Naive thymus-derived CD8-positive, alpha-beta T cell (primary cell): ENCODE data around the gene GDF2. TPM values are rescaled to one million over a fixed set of nuclear protein-coding genes. Genes with fewer than 3 reads are reported as not detected.
A peak's percentile ranks its signal among the peaks of the same experiment; 100 is the strongest.

Source experiments
- ATAC-seq, 2 donors: fragments of 150-1000 bp; cut with Tn5 transposase in 1 of 2; sonication (Bioruptor Pico), chemical (Tn5 transposase) in 1 of 2; 1 replicate in 1 of 2; 2 replicates in 1 of 2; pipeline ENCODE4 v1.10.0; 2021; ENCODE audit warnings: mild to moderate bottlenecking in 2 of 2, moderate library complexity in 2 of 2
- POLR2A ChIA-PET: fragments of 350-600 bp; sonication (Branson Sonifier 250); formaldehyde crosslinking; loops from one replicate; lab custom pipeline; 2021; ENCODE audit warnings: antibody characterized with exemption; lab: Charles Lee
- DNase-seq, 10 donors: peaks; one replicate each; pipeline versions ENCODE4 v3.0.0 to v3.0.0-alpha.2; 2020 to 2022
- H3K27ac Mint-ChIP-seq, 10 donors: one replicate each; pipeline ENCODE4 v1.8.0; 2020 to 2022; ENCODE audit warnings: mild to moderate bottlenecking in 10 of 10, mixed read lengths in 10 of 10, moderate library complexity in 4 of 10, inconsistent platforms in 1 of 10
- H3K27me3 Mint-ChIP-seq, 5 donors: one replicate each; pipeline ENCODE4 v1.8.0; 2021 to 2022; ENCODE audit warnings: mixed read lengths in 5 of 5
- H3K36me3 Mint-ChIP-seq, 3 donors: one replicate each; pipeline ENCODE4 v1.8.0; 2020 to 2022; ENCODE audit warnings: mixed read lengths in 3 of 3, mild to moderate bottlenecking in 2 of 3, inconsistent platforms in 1 of 3
- H3K4me1 Mint-ChIP-seq, 4 donors: one replicate each; pipeline ENCODE4 v1.8.0; 2021 to 2022; ENCODE audit warnings: mixed read lengths in 4 of 4
- H3K4me3 Mint-ChIP-seq, 10 donors: one replicate each; pipeline ENCODE4 v1.8.0; 2020 to 2022; ENCODE audit warnings: mild to moderate bottlenecking in 10 of 10, mixed read lengths in 10 of 10, moderate library complexity in 6 of 10, inconsistent platforms in 1 of 10
- H3K9me3 Mint-ChIP-seq, 9 donors: one replicate each; pipeline ENCODE4 v1.8.0; 2020 to 2022; ENCODE audit warnings: mixed read lengths in 9 of 9, mild to moderate bottlenecking in 3 of 9, inconsistent platforms in 1 of 9, moderate library complexity in 1 of 9
- polyA plus RNA-seq, 3 donors: library from polyadenylated mRNA; unstranded; fragments of 300-500 nt; fragmentation: Illumina TruSeq; gene quantifications; one replicate each; pipeline ENCODE4 v1.2.3, GENCODE V29; 2021
- total RNA-seq, 8 experiments: library from RNA in 2 of 8; stranded (reverse) in 2 of 8; gene quantifications; one replicate each; pipeline ENCODE4 v1.2.3 and lab custom pipeline; 2021 to 2026

Gene GDF2
- total and polyA plus RNA-seq, 5 experiments from 2014 or later, result not detected

GRCh38 chr10:47340608-47341170 lies 18.4 kb downstream of the GDF2 start:
- peaks cover 0 to 5% (median 3%) of the 10 kb centered on the region in 4 donors for H3K4me1 Mint-ChIP-seq
- H3K9me3 Mint-ChIP-seq, result no peaks in the 10 kb centered on the region
- POLR2A ChIA-PET, result no interaction called here
- H3K27ac Mint-ChIP-seq, result peak overlapping the region in 1 of 10 donors; percentile 38
- H3K36me3 Mint-ChIP-seq, result no peaks in the 10 kb centered on the region
- H3K4me3 Mint-ChIP-seq, result no peak overlapping the region
- DNase-seq, result peak; percentile 42 to 82 (median 68)
- peaks cover 3 to 16% (median 5%) of the 10 kb centered on the region in 5 donors for H3K27me3 Mint-ChIP-seq
- ATAC-seq, result peak; percentile 49 to 68

GRCh38 chr10:47344996-47345870 lies 23.0 kb downstream of the GDF2 start:
- Mint-ChIP-seq H3K27ac (no peak overlapping the region), H3K4me1 (peaks cover 0 to 4% (median 3%) of the 10 kb centered on the region in 4 donors), H3K9me3 (no peaks in the 10 kb centered on the region), H3K27me3 (peaks cover 0 to 6% (median 3%) of the 10 kb centered on the region in 5 donors), H3K4me3 (no peak overlapping the region), H3K36me3 (no peaks in the 10 kb centered on the region)
- DNase-seq, result no peak
- no peak for ATAC-seq
- POLR2A ChIA-PET, result no interaction called here

- no peaks in the 10 kb centered on the region for H3K27me3 Mint-ChIP-seq
- no peak overlapping the region for H3K27ac Mint-ChIP-seq
- POLR2A ChIA-PET, result no interaction called here
- no peaks in the 10 kb centered on the region for H3K36me3 Mint-ChIP-seq
- H3K4me3 Mint-ChIP-seq, result no peak overlapping the region
- H3K4me1 Mint-ChIP-seq, result no peaks in the 10 kb centered on the region
- no peaks in the 10 kb centered on the region for H3K9me3 Mint-ChIP-seq
- ATAC-seq, result no peak
- DNase-seq, result no peak
Measured at GRCh38 chr10:47346581-47347302, 24.5 kb downstream of the GDF2 start.

GRCh38 chr10:47347303-47347675 lies 25.0 kb downstream of the GDF2 start:
- ATAC-seq (no peak), DNase-seq (no peak)
- POLR2A ChIA-PET, result no interaction called here
- H3K36me3 Mint-ChIP-seq, result no peaks in the 10 kb centered on the region
- H3K9me3 Mint-ChIP-seq, result no peaks in the 10 kb centered on the region
- no peak overlapping the region for H3K27ac Mint-ChIP-seq
- no peak overlapping the region for H3K4me3 Mint-ChIP-seq
- no peaks in the 10 kb centered on the region for H3K27me3 Mint-ChIP-seq
- no peaks in the 10 kb centered on the region for H3K4me1 Mint-ChIP-seq

- Mint-ChIP-seq H3K4me3 (no peak within 1 kb of the TSS), H3K9me3 (no peaks in the 10 kb centered on the region), H3K27ac (no peak within 1 kb of the TSS), H3K36me3 (no peaks in the 10 kb centered on the region), H3K4me1 (no peaks in the 10 kb centered on the region), H3K27me3 (no peaks in the 10 kb centered on the region)
- no peak for ATAC-seq
- DNase-seq, result no peak
- POLR2A ChIA-PET, result no interaction called here
Measured at GRCh38 chr10:47348138-47348651, 25.9 kb downstream of the GDF2 start, which contains the start of gene RBP3. Gene RBP3, plus strand, starts transcription at chr10:47348363. Its CDS starts 122 bp downstream, at chr10:47348485.

- DNase-seq (no peak), ATAC-seq (no peak)
- Mint-ChIP-seq H3K27me3 (no peaks in the 10 kb centered on the region), H3K4me3 (no peak overlapping the region), H3K27ac (no peak overlapping the region), H3K9me3 (no peaks in the 10 kb centered on the region), H3K4me1 (no peaks in the 10 kb centered on the region), H3K36me3 (no peaks in the 10 kb centered on the region)
- POLR2A ChIA-PET, result no interaction called here
Measured at GRCh38 chr10:47348661-47349470, 26.6 kb downstream of the GDF2 start.

- Mint-ChIP-seq H3K27me3 (no peaks in the 10 kb centered on the region), H3K9me3 (no peaks in the 10 kb centered on the region), H3K4me3 (no peak overlapping the region), H3K36me3 (no peaks in the 10 kb centered on the region), H3K4me1 (no peaks in the 10 kb centered on the region), H3K27ac (no peak overlapping the region)
- no peak for ATAC-seq
- DNase-seq, result no peak
- POLR2A ChIA-PET, result no interaction called here
Measured at GRCh38 chr10:47349516-47349915, 27.3 kb downstream of the GDF2 start.

GRCh38 chr10:47349941-47350371 lies 27.7 kb downstream of the GDF2 start:
- ATAC-seq (no peak), DNase-seq (no peak)
- Mint-ChIP-seq H3K9me3 (no peaks in the 10 kb centered on the region), H3K4me3 (no peak overlapping the region), H3K27me3 (no peaks in the 10 kb centered on the region), H3K27ac (no peak overlapping the region), H3K4me1 (no peaks in the 10 kb centered on the region), H3K36me3 (no peaks in the 10 kb centered on the region)
- POLR2A ChIA-PET, result no interaction called here

- H3K4me1 Mint-ChIP-seq, result no peaks in the 10 kb centered on the region
Measured at GRCh38 chr10:47350671-47351640, 28.7 kb downstream of the GDF2 start.

GRCh38 chr10:47351899-47352815 lies 29.9 kb downstream of the GDF2 start:
- Mint-ChIP-seq H3K27ac (peak overlapping the region in 1 of 10 donors; percentile 44), H3K4me3 (no peak overlapping the region), H3K36me3 (no peaks in the 10 kb centered on the region), H3K9me3 (no peaks in the 10 kb centered on the region), H3K27me3 (no peaks in the 10 kb centered on the region), H3K4me1 (no peaks in the 10 kb centered on the region)
- no peak for DNase-seq
- POLR2A ChIA-PET, result no interaction called here
- ATAC-seq, result no peak

More at GRCh38 chr10:47350671-47351640, 28.7 kb downstream of the GDF2 start:
- H3K4me3 Mint-ChIP-seq, result no peak overlapping the region
- ATAC-seq (no peak), DNase-seq (no peak)
- no peaks in the 10 kb centered on the region for H3K36me3 Mint-ChIP-seq
- no peaks in the 10 kb centered on the region for H3K27me3 Mint-ChIP-seq
- H3K27ac Mint-ChIP-seq, result no peak overlapping the region
- no peaks in the 10 kb centered on the region for H3K9me3 Mint-ChIP-seq
- POLR2A ChIA-PET, result no interaction called here

GRCh38 chr10:47353351-47353750 lies 31.1 kb downstream of the GDF2 start:
- DNase-seq (no peak), ATAC-seq (no peak)
- Mint-ChIP-seq H3K27ac (no peak overlapping the region), H3K4me1 (no peaks in the 10 kb centered on the region), H3K4me3 (no peak overlapping the region), H3K9me3 (no peaks in the 10 kb centered on the region), H3K27me3 (no peaks in the 10 kb centered on the region), H3K36me3 (no peaks in the 10 kb centered on the region)
- POLR2A ChIA-PET, result no interaction called here
